Loucy (cell line): ENCODE data around the gene GPR107.

Experiments used
- H2AFZ ChIP-seq: fragments of 200-600 bp; sonication (generic); 2 replicates; pipeline ENCODE4 v1.6.0; 2016; ENCODE audit warnings: antibody characterized with exemption, mild to moderate bottlenecking, low read length, moderate library complexity
- H3F3A ChIP-seq: fragments of 200-600 bp; 2 replicates; pipeline ENCODE4 v1.6.0; 2016; ENCODE audit warnings: antibody characterized with exemption, low read depth, mild to moderate bottlenecking
- H3K27me3 ChIP-seq: fragments of 200-600 bp; sonication (generic); 2 replicates; pipeline ENCODE4 v1.6.1; 2014; ENCODE audit warnings: low read length, mild to moderate bottlenecking; ENCODE audit not compliant: insufficient read depth, poor library complexity, severe bottlenecking
- H3K36me3 ChIP-seq: fragments of 200-600 bp; sonication (generic); 2 replicates; pipeline ENCODE4 v1.6.1; 2016; ENCODE audit warnings: low read length; ENCODE audit not compliant: insufficient read depth
- H3K4me1 ChIP-seq: fragments of 200-600 bp; sonication (generic); 2 replicates; pipeline ENCODE4 v1.5.1; 2014; ENCODE audit warnings: low read length, mild to moderate bottlenecking; ENCODE audit not compliant: insufficient read depth, poor library complexity, severe bottlenecking
- H3K4me2 ChIP-seq: fragments of 200-600 bp; sonication (generic); 2 replicates; pipeline ENCODE4 v1.6.0; 2014; ENCODE audit warnings: antibody characterized with exemption, low read length, low read depth, mild to moderate bottlenecking; ENCODE audit not compliant: poor library complexity, severe bottlenecking
- H3K4me3 ChIP-seq: fragments of 200-600 bp; sonication (generic); 2 replicates; pipeline ENCODE4 v1.5.1; 2014; ENCODE audit warnings: low read length, mild to moderate bottlenecking, mixed read lengths; ENCODE audit not compliant: poor library complexity, severe bottlenecking
- H3K79me2 ChIP-seq: fragments of 200-600 bp; sonication (generic); 2 replicates; pipeline ENCODE4 v1.6.1; 2014; ENCODE audit warnings: low read length; ENCODE audit not compliant: insufficient read depth
- H3K9ac ChIP-seq: fragments of 200-600 bp; sonication (generic); 2 replicates; pipeline ENCODE4 v1.6.0; 2014; ENCODE audit warnings: mild to moderate bottlenecking, low read depth, low read length, moderate library complexity; ENCODE audit not compliant: poor library complexity, severe bottlenecking
- H3K9me2 ChIP-seq: fragments of 200-600 bp; sonication (generic); replicated peaks from 2 replicates; pipeline ENCODE4 v1.6.1; 2016; ENCODE audit warnings: low read depth, low read length, mixed read lengths
- H3K9me3 ChIP-seq: fragments of 200-600 bp; sonication (generic); 2 replicates; pipeline ENCODE4 v1.6.1; 2014; ENCODE audit warnings: mild to moderate bottlenecking, antibody characterized with exemption, low read length, low read depth; ENCODE audit not compliant: insufficient read depth
- H4K20me1 ChIP-seq: fragments of 200-600 bp; sonication (generic); 2 replicates; pipeline ENCODE4 v1.6.0; 2014; ENCODE audit warnings: antibody characterized with exemption, low read length, mild to moderate bottlenecking; ENCODE audit not compliant: insufficient read depth, poor library complexity, severe bottlenecking
- EZH2phosphoT487 ChIP-seq: fragments of 200-600 bp; IDR thresholded peaks from 2 replicates; pipeline ENCODE4 v1.6.1; 2018; ENCODE audit warnings: antibody characterized with exemption, mild to moderate bottlenecking, moderate library complexity, borderline replicate concordance
- TF ChIP-seq, protein P1 (sequence below): fragments of 200-600 bp; sonication (generic); conservative IDR thresholded peaks from 2 replicates; pipeline ENCODE4 v1.5.1; 2014; ENCODE audit warnings: mild to moderate bottlenecking, antibody characterized with exemption, low read length

Gene GPR107

DNA sequence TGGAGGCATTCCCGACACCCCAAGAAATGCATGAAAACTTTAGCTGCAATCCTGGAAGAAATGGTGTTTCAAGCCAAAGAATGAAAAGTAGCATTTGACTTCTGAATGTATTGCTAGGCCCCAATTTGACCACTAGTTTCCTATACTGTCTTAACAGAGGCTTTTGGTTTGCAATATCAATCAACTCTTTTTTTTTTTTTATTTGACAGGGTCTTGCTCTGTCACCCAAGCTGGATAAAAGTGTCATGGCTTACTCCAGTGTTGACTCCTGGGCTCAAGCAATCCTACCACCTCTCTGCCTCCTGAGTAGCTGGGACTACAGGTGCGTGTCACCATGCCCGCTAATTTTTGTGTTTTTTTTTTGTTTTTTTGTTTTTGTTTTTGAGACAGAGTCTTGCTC is 3.2 kb upstream of the GPR107 start:
- Histone ChIP-seq H4K20me1 (no peaks in the 10 kb centered on the region), H3K4me1 (peaks cover 9% of the 10 kb centered on the region), H3F3A (peaks cover 1% of the 10 kb centered on the region; the same call in 1 of the 2 replicates), H3K9ac (no peak overlapping the region), H3K9me3 (no peaks in the 10 kb centered on the region), H2AFZ (no peak overlapping the region), H3K27me3 (no peaks in the 10 kb centered on the region), H3K9me2 (no peaks in the 10 kb centered on the region), H3K4me2 (no peak overlapping the region), H3K79me2 (peaks cover 35% of the 10 kb centered on the region), H3K36me3 (no peaks in the 10 kb centered on the region), H3K4me3 (no peak overlapping the region)
- TF ChIP-seq EZH2phosphoT487 = no peak
- TF ChIP-seq, protein P1, sequence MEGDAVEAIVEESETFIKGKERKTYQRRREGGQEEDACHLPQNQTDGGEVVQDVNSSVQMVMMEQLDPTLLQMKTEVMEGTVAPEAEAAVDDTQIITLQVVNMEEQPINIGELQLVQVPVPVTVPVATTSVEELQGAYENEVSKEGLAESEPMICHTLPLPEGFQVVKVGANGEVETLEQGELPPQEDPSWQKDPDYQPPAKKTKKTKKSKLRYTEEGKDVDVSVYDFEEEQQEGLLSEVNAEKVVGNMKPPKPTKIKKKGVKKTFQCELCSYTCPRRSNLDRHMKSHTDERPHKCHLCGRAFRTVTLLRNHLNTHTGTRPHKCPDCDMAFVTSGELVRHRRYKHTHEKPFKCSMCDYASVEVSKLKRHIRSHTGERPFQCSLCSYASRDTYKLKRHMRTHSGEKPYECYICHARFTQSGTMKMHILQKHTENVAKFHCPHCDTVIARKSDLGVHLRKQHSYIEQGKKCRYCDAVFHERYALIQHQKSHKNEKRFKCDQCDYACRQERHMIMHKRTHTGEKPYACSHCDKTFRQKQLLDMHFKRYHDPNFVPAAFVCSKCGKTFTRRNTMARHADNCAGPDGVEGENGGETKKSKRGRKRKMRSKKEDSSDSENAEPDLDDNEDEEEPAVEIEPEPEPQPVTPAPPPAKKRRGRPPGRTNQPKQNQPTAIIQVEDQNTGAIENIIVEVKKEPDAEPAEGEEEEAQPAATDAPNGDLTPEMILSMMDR = no peak

DNA sequence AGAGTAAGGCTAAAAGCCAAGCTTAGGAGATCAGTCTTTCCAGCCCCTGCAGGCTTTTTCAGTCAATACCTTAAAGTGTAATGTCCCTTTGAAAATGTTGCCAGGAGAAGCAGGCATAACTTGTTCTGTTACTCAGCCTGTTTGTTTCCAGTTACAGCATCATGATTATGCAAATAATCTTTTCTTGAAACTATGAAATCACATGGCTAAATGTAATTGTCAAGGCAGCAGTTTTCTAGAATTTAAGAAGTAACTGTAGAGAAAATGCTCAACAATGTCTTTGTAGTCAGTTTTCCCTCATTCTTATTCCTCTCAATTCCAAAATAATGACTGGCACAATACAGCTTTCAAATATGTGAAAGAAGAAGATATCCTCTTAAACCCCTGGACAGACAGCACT is 1.9 kb upstream of the GPR107 start:
- no peak for TF ChIP-seq EZH2phosphoT487
- TF ChIP-seq, protein P1 = no peak
- no peaks in the 10 kb centered on the region for H3K4me1 ChIP-seq
- H3K36me3 ChIP-seq = no peaks in the 10 kb centered on the region
- H3F3A ChIP-seq = no peaks in the 10 kb centered on the region; the same call in 1 of the 2 replicates
- H2AFZ ChIP-seq = no peak overlapping the region
- peaks cover 35% of the 10 kb centered on the region for H3K79me2 ChIP-seq
- peak overlapping the region; percentile 73 for H3K4me2 ChIP-seq
- no peak overlapping the region for H3K9ac ChIP-seq
- no peaks in the 10 kb centered on the region for H3K9me2 ChIP-seq
- H4K20me1 ChIP-seq = no peaks in the 10 kb centered on the region
- no peaks in the 10 kb centered on the region for H3K27me3 ChIP-seq
- H3K4me3 ChIP-seq = peak overlapping the region; percentile 13
- H3K9me3 ChIP-seq = no peaks in the 10 kb centered on the region

DNA sequence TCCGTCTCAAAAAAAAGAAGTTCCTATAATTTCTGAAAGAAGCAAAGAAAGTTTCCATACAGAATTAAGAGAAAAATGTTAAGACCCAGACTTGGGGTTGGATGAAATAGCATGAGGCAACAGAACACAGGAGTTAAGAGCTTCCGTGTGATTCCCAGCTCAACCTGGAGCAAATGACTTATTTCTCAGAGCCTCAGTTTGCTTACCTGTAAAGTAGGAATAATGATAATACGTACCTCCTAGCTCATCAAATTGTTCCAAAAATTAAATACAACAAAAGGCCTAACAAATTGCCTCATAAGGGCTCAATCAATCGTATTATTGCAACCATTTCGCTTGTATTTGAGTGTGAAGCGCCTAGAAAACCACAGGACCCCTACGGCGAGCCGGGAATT is 600 bp upstream of the GPR107 start:
- H3K27me3 ChIP-seq = no peaks in the 10 kb centered on the region
- H3K9me3 ChIP-seq = no peaks in the 10 kb centered on the region
- no peaks in the 10 kb centered on the region; the same call in 1 of the 2 replicates for H3F3A ChIP-seq
- peak overlapping the region; percentile 96 for H3K4me3 ChIP-seq
- peaks cover 41% of the 10 kb centered on the region for H3K79me2 ChIP-seq
- no peaks in the 10 kb centered on the region for H3K9me2 ChIP-seq
- no peaks in the 10 kb centered on the region for H4K20me1 ChIP-seq
- H3K4me1 ChIP-seq = no peaks in the 10 kb centered on the region
- TF ChIP-seq, protein P1 = no peak
- no peak for TF ChIP-seq EZH2phosphoT487
- peak overlapping the region; percentile 89 for H2AFZ ChIP-seq
- peak overlapping the region; percentile 73 for H3K4me2 ChIP-seq
- H3K9ac ChIP-seq = peak overlapping the region; percentile 90
- no peaks in the 10 kb centered on the region for H3K36me3 ChIP-seq
